GM12878 (cell line): ENCODE data around the gene PEX12.
A peak's percentile ranks its signal among the peaks of the same experiment; 100 is the strongest.

Experiments used
- CBX5 ChIP-seq: sonication (generic); IDR thresholded peaks from 2 replicates; pipeline ENCODE4 v1.6.1; 2016; ENCODE audit warnings: low read depth, moderate library complexity, mild to moderate bottlenecking, inconsistent platforms
- CHD2 ChIP-seq: IDR thresholded peaks from 2 replicates; pipeline ENCODE4 v1.6.1; 2011; ENCODE audit warnings: low read depth, low read length, improper control_type of control experiment, borderline replicate concordance
- EP300 ChIP-seq, 2 experiments: fragments of 150-350 bp in 1 of 2; IDR thresholded peaks; 2 replicates each; pipeline ENCODE4 v1.6.1; 2011 to 2012; ENCODE audit warnings: low read depth in 2 of 2, low read length in 2 of 2, borderline replicate concordance in 1 of 2, improper control_type of control experiment in 1 of 2, inconsistent platforms in 1 of 2; ENCODE audit not compliant: control insufficient read depth in 1 of 2
- MTA3 ChIP-seq: IDR thresholded peaks from 2 replicates; pipeline ENCODE4 v1.6.1; 2012; ENCODE audit warnings: low read length, inconsistent platforms, borderline replicate concordance
- POLR2A ChIP-seq: IDR thresholded peaks from 2 replicates; pipeline ENCODE4 v1.6.1; 2011; ENCODE audit warnings: low read depth, mild to moderate bottlenecking, low read length
- SIN3A ChIP-seq: IDR thresholded peaks from 2 replicates; pipeline ENCODE4 v1.6.1; 2012; ENCODE audit warnings: low read depth, low read length, improper control_type of control experiment
- TBL1XR1 ChIP-seq: IDR thresholded peaks from 2 replicates; pipeline ENCODE4 v1.6.1; 2012; ENCODE audit warnings: low read depth, low read length, improper control_type of control experiment
- TF ChIP-seq, protein P1 (sequence below), 3 experiments: IDR thresholded peaks in 2 of 3; conservative IDR thresholded peaks in 1 of 3; 2 replicates each; pipeline ENCODE4 v1.5.1; 2011; ENCODE audit warnings: low read depth in 3 of 3, low read length in 3 of 3, mild to moderate bottlenecking in 3 of 3, control low read depth in 2 of 3, moderate library complexity in 2 of 3, inconsistent platforms in 1 of 3, mixed read lengths in 1 of 3; ENCODE audit not compliant: control insufficient read depth in 2 of 3, insufficient read depth in 1 of 3; ENCODE audit errors: extremely low read depth in 1 of 3
- TF ChIP-seq, protein P2 (sequence below): fragments of 450-650 bp; formaldehyde crosslinking; IDR thresholded peaks from 2 replicates; pipeline ENCODE4 v1.4.0; 2022; ENCODE audit warnings: mild to moderate bottlenecking, moderate library complexity

DNA sequence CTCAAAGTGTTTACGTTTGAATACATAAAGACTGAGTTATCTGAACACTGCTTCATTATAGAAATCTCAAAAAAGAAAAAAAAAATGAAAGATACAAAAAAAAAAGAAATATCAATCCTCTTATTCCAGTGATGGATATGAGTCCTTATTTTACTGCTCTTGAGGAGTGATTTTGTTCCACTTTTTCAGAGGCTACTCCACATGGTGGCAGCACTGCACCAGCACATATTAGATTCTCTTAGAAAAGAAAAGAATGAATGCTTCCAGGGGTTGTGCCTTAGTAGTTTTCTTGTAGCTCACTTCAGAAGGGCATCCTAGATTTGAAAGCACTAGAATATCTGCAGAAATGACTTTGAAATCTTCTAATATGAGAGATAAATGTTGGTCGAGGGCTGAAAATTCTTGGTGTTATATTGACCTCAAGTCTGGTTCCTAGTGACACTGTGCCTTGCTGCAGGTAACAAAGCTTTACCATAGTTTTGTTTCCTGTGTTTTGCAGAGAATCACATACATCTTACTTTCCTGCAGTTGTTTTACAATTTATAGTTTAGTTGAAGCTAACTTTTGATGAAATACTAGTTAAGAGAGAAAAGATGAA lies 34.7 kb upstream of the PEX12 start:
- TF ChIP-seq, protein P1, sequence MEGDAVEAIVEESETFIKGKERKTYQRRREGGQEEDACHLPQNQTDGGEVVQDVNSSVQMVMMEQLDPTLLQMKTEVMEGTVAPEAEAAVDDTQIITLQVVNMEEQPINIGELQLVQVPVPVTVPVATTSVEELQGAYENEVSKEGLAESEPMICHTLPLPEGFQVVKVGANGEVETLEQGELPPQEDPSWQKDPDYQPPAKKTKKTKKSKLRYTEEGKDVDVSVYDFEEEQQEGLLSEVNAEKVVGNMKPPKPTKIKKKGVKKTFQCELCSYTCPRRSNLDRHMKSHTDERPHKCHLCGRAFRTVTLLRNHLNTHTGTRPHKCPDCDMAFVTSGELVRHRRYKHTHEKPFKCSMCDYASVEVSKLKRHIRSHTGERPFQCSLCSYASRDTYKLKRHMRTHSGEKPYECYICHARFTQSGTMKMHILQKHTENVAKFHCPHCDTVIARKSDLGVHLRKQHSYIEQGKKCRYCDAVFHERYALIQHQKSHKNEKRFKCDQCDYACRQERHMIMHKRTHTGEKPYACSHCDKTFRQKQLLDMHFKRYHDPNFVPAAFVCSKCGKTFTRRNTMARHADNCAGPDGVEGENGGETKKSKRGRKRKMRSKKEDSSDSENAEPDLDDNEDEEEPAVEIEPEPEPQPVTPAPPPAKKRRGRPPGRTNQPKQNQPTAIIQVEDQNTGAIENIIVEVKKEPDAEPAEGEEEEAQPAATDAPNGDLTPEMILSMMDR (IDR thresholded peaks at IDR 0.05 in 2 of 3, conservative IDR thresholded peaks at IDR 0.05 in 1 of 3; ENCODE audit: control insufficient read depth in 2 of 3, extremely low read depth in 1 of 3, insufficient read depth in 1 of 3, low read depth in 3 of 3, low read length in 3 of 3) = peak; percentile 58 to 69 (median 59); a peak in 5 of 6 replicates
- TF ChIP-seq CBX5 (no peak), CHD2 (no peak), MTA3 (no peak), TBL1XR1 (no peak), POLR2A (no peak), SIN3A (no peak), EP300 (IDR thresholded peaks at IDR 0.05; ENCODE audit: borderline replicate concordance in 1 of 2, control insufficient read depth in 1 of 2, low read depth in 2 of 2, low read length in 2 of 2) (no peak)
- TF ChIP-seq, protein P2, sequence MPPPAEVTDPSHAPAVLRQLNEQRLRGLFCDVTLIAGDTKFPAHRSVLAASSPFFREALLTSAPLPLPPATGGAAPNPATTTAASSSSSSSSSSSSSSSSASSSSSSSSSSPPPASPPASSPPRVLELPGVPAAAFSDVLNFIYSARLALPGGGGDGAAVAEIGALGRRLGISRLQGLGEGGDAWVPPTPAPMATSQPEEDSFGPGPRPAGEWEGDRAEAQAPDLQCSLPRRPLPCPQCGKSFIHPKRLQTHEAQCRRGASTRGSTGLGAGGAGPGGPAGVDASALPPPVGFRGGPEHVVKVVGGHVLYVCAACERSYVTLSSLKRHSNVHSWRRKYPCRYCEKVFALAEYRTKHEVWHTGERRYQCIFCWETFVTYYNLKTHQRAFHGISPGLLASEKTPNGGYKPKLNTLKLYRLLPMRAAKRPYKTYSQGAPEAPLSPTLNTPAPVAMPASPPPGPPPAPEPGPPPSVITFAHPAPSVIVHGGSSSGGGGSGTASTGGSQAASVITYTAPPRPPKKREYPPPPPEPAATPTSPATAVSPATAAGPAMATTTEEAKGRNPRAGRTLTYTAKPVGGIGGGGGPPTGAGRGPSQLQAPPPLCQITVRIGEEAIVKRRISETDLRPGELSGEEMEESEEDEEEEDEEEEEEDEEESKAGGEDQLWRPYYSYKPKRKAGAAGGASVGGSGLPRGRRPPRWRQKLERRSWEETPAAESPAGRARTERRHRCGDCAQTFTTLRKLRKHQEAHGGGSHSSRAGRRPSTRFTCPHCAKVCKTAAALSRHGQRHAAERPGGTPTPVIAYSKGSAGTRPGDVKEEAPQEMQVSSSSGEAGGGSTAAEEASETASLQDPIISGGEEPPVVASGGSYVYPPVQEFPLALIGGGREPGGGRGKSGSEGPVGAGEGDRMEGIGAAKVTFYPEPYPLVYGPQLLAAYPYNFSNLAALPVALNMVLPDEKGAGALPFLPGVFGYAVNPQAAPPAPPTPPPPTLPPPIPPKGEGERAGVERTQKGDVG (CRISPR knock-in tag) = no peak
